LoVo (cell line): ENCODE results near the gene ZNF678.
"Not testable (repeated sequence)": the region's sequence is repeated elsewhere in the genome, so short reads cannot be mapped to it uniquely, and the experiment has no call there.

Experiments
- DNase-seq: peaks from one replicate; pipeline ENCODE4 v3.0.0-alpha.2; 2016; ENCODE audit warnings: low spot score

ZNF678 gene

DNA sequence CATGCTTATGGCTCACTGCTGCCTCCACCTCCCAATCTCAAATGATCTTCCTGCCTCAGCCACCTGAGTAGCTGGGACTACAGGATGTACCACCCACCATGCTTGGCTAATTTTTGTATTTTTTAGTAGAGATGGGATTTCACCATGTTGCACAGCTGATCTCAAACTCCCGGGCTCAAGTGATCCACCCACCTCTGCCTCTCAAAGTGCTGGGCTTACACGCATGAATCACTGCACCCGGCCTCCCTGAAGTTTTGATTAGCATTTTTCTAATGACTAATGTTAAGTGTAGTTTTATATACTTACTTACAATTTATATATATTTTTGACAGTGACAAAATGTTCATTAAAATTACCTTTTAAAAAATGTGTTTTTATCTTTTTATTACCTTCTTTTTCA lies 41.1 kb downstream of the ZNF678 start:
- DNase-seq: no peak

GRCh38 chr1:227606271-227606670 lies 42.9 kb downstream of the ZNF678 start:
- DNase-seq: not testable (repeated sequence)

DNA sequence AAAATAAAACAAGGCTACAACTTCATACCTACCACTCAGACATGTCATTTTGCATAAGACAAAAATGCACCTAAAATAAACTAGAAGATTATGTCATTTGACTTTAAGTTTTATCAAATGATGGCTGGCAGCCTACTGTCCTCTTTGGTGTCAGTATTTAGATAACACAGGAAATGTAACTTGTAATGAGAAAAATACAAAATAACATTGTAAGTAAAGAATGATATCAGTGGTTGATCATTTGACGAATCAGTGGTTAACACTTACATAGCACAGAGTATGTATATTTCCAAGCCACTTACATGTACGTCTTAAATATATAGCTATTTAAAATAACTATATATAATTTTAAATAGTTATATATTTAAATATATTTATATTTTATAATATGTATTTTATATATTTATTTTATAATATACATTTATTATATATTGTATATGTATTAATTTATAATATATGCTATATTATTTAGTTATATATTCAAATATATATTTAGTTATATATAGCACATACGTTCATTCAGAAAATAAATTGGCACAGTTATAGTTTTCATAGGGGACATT lies 44.1 kb downstream of the ZNF678 start:
- no peak for DNase-seq

DNA sequence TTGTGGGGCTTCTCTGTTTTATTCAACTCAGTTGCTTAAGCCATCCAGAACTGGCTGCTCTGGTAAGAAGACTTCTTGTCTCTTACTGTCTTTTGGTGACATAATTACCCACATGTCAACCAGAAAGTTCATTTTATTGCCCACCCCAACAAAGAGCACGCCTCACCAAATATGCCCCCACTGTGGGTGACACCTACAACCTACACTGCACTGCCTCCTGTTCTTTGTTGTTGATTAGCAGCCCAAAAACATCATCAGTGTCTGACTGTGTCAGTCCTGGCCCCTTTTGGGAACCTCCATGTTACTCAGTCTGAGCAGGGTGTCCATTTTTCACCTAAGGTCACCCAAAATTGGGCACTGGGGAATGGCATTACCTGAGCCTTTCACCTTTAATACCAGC lies 49.3 kb downstream of the ZNF678 start:
- no peak for DNase-seq

- DNase-seq: no peak
These were observed 50.2 kb downstream of the ZNF678 start for GRCh38 chr1:227613526-227613925.

GRCh38 chr1:227621211-227621610 lies 57.9 kb downstream of the ZNF678 start:
- DNase-seq: no peak

- no peak for DNase-seq
These were observed 59.6 kb downstream of the ZNF678 start for GRCh38 chr1:227622739-227623475.

DNA sequence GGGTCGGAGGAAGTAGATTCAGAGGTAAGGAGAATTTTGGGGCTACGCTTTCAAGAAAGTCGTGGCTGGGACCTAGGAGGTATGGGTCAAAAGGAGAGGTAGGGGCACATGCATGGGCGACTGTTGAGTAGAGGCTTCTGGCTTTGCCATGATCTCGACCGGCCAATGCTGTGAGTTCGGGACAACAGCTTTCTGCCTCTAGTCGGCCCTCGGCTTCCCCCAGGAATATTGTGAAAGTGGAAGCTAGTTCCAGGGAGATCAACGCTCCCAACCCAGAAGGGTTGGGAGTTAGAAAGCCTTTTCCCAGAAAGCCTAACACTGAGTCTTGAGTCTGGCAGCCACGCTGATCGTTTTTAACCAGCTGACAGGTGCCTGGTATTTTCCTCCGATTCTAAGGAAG lies 69.0 kb downstream of the ZNF678 start:
- DNase-seq: no peak

DNA sequence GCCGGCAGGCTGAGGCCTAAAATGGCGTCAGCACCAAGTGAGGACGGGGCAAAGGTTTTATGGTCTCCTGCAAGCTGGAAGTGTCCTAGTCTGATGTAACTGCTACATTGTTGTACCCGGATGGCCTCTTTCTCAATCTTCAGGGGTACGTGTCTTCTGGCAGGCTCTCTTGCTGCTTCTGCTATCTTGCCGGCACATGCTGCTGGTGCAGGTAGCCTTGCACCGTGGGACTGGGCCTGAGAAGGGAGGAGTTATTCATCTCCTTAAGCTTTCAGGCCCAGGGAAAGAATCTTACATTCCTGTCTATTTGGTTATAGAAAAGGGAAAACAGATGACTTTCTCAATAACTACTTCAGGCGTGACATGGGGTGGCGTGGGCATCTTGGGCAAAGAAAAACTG lies 72.2 kb downstream of the ZNF678 start:
- no peak for DNase-seq

- DNase-seq: no peak
These were observed 91.1 kb downstream of the ZNF678 start for GRCh38 chr1:227654431-227654830.

DNA sequence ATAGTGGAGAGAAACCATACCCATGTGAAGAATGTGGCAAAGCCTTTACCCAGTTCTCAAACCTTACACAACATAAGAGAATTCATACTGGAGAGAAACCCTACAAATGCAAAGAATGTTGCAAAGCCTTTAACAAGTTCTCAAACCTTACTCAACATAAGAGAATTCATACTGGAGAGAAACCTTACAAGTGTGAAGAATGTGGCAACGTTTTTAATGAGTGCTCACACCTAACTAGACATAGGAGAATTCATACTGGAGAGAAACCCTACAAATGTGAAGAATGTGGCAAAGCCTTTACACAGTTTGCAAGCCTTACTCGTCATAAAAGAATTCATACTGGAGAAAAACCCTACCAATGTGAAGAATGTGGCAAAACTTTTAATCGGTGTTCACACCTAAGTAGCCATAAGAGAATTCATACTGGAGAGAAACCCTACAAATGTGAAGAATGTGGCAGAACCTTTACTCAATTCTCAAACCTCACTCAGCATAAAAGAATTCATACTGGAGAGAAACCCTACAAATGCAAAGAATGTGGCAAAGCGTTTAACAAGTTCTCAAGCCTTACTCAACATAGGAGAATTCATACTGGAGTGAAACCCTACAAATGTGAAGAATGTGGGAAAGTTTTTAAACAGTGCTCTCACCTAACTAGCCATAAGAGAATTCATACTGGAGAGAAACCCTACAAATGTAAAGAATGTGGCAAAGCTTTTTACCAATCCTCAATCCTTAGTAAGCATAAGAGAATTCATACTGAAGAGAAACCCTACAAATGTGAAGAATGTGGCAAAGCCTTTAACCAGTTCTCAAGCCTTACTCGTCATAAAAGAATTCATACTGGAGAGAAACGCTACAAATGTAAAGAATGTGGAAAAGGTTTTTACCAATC lies 91.7 kb downstream of the ZNF678 start:
- DNase-seq: no peak

DNA sequence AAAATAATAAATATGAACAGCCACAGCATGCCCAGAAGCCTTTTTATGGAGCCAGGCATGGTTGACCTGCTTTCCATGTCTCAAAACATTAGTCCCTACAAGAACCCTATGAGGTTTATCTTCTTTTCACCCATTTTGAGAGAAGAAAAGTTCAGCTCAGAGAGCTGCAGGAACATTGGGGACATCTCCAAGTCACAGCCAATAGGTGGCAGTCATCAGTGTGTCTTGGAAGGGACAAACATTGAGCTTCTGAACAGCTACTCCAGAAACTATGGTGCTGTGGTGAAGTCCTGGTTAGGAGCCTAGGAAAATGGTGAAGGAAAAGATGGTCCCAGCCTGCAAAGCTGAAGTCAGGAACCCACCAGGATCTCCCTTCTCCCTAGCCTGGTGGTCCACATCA lies 98.1 kb downstream of the ZNF678 start:
- DNase-seq: no peak

DNA sequence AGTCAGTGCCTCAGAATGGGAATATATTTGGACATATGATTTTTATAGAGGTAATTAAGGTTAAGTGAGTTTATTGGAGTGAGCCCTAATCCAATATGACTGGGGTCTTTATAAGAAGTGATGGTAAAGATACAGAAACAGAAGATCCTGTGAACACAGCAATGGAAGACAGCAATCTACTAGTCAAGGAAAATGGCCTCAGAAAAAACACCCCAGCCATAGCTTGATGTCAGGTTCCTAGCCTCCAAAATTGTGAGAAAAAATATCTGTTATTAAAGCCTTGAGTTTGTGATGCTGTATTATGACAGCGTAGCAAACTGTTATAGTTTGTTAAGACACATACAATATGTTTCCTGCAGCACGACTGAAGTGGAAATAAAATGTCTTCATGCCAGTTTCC lies 99.6 kb downstream of the ZNF678 start:
- DNase-seq: no peak

- DNase-seq: no peak
These were observed 102.9 kb downstream of the ZNF678 start for GRCh38 chr1:227666286-227666685.

GRCh38 chr1:227673441-227673840 lies 110.1 kb downstream of the ZNF678 start:
- no peak for DNase-seq

DNA sequence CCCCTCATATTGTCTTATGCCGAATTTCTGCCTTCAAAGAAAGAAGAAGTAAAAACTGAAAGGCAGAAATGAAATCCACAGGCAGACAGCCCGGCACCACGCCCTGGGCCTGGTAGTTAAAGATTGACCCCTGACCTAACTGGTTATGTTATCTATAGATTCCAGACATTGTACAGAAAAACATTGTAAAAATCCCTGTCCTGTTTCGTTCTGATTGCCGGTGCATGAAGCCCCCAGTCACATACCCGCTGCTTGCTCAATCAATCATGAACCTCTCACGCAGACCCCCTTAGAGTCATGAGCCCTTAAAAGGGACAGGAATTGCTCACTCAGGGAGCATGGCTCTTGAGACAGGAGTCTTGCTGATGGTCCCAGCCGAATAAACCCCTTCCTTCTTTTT lies 122.5 kb downstream of the ZNF678 start:
- DNase-seq: no peak

- DNase-seq: no peak
These were observed 134.0 kb downstream of the ZNF678 start for GRCh38 chr1:227697321-227697864.

DNA sequence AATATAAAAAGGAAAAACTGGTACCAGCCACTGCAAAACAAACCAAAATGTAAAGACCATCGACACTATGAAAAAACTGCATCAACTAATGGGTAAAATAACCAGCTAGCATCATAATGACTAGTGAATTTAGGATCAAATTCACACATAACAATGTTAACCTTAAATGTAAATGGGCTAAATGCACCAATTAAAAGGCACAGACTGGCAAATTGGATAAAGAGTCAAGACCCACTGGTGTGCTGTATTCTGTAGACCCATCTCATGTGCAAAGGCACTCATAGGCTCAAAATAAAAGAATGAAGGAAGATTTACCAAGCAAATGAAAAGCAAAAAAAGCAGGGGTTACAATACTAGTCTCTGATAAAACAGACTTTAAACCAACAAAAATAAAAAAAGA lies 138.3 kb downstream of the ZNF678 start:
- not testable (repeated sequence) for DNase-seq

GRCh38 chr1:227707846-227708245 lies 144.5 kb downstream of the ZNF678 start:
- no peak for DNase-seq

- DNase-seq: no peak
These were observed 146.1 kb downstream of the ZNF678 start for GRCh38 chr1:227709451-227709850.

- DNase-seq: not testable (repeated sequence)
These were observed 147.1 kb downstream of the ZNF678 start for GRCh38 chr1:227710474-227710873.

DNA sequence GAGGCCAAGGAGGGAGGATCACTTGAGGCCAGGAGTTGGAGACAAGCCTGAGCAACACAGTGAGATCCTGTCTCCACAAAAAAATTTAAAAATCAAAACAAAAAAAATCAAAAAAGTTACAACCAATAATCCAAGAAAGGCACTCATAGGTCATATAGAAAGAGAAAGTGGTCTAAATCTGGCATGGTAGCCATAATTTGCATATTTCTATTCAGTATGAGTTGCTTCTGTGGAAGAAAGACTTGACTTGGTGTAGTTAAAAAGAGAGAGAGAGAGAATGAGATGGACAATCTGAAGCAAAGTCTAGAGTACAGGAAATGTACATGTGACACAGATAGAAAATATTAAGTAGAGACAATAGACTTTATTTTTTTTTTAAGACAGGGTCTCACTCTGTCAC lies 149.3 kb downstream of the ZNF678 start:
- no peak for DNase-seq

- DNase-seq: no peak
These were observed 155.6 kb downstream of the ZNF678 start for GRCh38 chr1:227718932-227719331.
